Fibroblast of skin of right biceps (primary cell): ENCODE data around the gene MAP4K2.
A peak's percentile ranks its signal among the peaks of the same experiment; 100 is the strongest.

Experiments used
- DNase-seq: peaks from one replicate; pipeline ENCODE4 v3.0.0-alpha.2; 2013

MAP4K2 gene

GRCh38 chr11:64790205-64791095 lies 12.6 kb downstream of the MAP4K2 start:
- no peak for DNase-seq

GRCh38 chr11:64789331-64790204 lies 13.4 kb downstream of the MAP4K2 start:
- DNase-seq = no peak

- no peak for DNase-seq
Observed at GRCh38 chr11:64788321-64789215, 14.4 kb downstream of the MAP4K2 start.

- peak; percentile 31 for DNase-seq
Observed at GRCh38 chr11:64787526-64788320, 15.3 kb downstream of the MAP4K2 start.

GRCh38 chr11:64786308-64786707 lies 16.7 kb downstream of the MAP4K2 start:
- DNase-seq = no peak

GRCh38 chr11:64784813-64785581 lies 18.0 kb downstream of the MAP4K2 start:
- DNase-seq = no peak

GRCh38 chr11:64778473-64779298 lies 24.3 kb downstream of the MAP4K2 start, which contains the start of gene SF1:
SF1 (minus strand) TSS chr11:64778542; CDS start chr11:64778392, 150 bp downstream.
- peak; percentile 100 for DNase-seq

- no peak for DNase-seq
Observed at GRCh38 chr11:64778223-64778472, 24.9 kb downstream of the MAP4K2 start.

GRCh38 chr11:64777449-64778222 lies 25.4 kb downstream of the MAP4K2 start:
- DNase-seq = peak; percentile 86

- no peak for DNase-seq
Observed at GRCh38 chr11:64776875-64777274, 26.1 kb downstream of the MAP4K2 start.

GRCh38 chr11:64776425-64776824 lies 26.6 kb downstream of the MAP4K2 start:
- DNase-seq = no peak

GRCh38 chr11:64774144-64774543 lies 28.9 kb downstream of the MAP4K2 start:
- no peak for DNase-seq

- no peak for DNase-seq
Observed at GRCh38 chr11:64772303-64773018, 30.6 kb downstream of the MAP4K2 start.

GRCh38 chr11:64771861-64772260 lies 31.2 kb downstream of the MAP4K2 start:
- no peak for DNase-seq

- DNase-seq = no peak
Observed at GRCh38 chr11:64770120-64770519, 32.9 kb downstream of the MAP4K2 start.

- no peak for DNase-seq
Observed at GRCh38 chr11:64769283-64769682, 33.7 kb downstream of the MAP4K2 start.

GRCh38 chr11:64768300-64768694 lies 34.7 kb downstream of the MAP4K2 start:
- DNase-seq = no peak
